Activated T-cell treated with anti-CD3 and anti-CD28 coated beads for 48 hours (primary cell): ENCODE measurements around the gene HELZ.
"Not testable (repeated sequence)": the region's sequence is repeated elsewhere in the genome, so short reads cannot be mapped to it uniquely, and the experiment has no call there.

ENCODE experiments used
- DNase-seq: peaks from one replicate; pipeline ENCODE4 v3.0.0-alpha.2; 2020; ENCODE audit warnings: low read depth

The HELZ gene

GRCh38 chr17:67050066-67050465 lies 194.9 kb downstream of the HELZ start:
- no peak for DNase-seq

- DNase-seq: no peak
These were observed 195.8 kb downstream of the HELZ start for GRCh38 chr17:67049025-67049739.

DNA sequence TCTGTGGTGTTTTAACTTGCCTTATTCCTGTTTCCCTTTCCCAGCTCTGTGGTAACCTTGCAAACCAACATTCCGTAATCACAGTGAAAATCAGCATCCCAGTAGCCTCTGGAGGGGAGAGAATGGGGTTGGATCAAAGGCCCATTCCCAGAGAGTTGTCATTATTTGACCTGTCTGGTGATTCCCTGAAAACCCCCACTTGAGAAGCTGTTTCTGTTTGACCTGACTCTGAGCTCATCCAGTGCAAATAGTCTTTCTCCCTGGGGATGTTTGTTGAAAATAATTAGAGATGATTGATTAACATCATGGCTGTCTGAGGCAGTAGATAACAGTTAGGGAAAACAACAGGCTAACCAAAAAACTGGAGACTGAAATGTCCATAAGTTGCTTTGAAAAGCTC lies 197.6 kb downstream of the HELZ start:
- no peak for DNase-seq

DNA sequence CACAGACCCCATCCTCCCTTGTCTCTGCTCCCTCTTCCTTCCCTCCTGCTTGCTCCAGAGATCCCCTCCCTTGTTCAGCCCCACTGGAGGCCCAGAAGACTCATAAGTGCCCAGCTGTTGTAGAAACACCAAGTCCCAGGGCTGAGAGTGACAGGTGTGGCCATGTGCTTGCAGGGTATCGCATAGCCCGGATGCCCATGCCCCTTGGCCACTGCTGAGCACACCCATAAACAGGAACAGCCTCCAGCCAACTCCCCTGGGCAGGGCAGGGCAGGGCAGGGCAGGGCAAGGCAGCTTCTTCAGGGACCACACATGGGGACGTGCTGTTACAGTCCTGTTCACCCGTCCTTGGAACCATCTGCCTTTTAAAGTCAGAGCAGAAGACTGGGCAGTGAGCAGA lies 198.6 kb downstream of the HELZ start:
- no peak for DNase-seq

GRCh38 chr17:67044940-67045339 lies 200.1 kb downstream of the HELZ start:
- DNase-seq: no peak

GRCh38 chr17:67044016-67044772 lies 200.8 kb downstream of the HELZ start, which contains the start of gene CACNG1:
Gene CACNG1 (plus strand): TSS chr17:67044554. CDS start chr17:67044661, 107 bp downstream.
- DNase-seq: no peak

DNA sequence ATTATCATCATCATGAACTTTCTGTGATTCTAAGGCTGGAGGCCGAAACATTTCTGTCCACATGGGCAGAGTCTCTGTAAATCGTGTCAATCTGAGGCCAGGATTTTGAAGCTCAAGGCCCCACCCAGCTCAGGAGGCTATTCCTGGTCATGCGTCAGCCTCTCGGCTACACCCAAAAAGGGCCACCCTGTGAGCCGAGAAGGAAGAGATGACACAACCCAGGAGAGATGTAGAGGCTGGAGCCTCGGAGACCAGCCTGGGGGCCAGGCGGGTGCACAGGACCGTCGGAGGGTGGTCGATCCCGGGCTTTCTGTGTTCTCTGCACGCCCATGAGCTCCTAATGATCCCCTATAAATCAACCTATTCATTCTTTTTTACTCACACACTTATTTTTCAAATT lies 201.7 kb downstream of the HELZ start:
- no peak for DNase-seq

DNA sequence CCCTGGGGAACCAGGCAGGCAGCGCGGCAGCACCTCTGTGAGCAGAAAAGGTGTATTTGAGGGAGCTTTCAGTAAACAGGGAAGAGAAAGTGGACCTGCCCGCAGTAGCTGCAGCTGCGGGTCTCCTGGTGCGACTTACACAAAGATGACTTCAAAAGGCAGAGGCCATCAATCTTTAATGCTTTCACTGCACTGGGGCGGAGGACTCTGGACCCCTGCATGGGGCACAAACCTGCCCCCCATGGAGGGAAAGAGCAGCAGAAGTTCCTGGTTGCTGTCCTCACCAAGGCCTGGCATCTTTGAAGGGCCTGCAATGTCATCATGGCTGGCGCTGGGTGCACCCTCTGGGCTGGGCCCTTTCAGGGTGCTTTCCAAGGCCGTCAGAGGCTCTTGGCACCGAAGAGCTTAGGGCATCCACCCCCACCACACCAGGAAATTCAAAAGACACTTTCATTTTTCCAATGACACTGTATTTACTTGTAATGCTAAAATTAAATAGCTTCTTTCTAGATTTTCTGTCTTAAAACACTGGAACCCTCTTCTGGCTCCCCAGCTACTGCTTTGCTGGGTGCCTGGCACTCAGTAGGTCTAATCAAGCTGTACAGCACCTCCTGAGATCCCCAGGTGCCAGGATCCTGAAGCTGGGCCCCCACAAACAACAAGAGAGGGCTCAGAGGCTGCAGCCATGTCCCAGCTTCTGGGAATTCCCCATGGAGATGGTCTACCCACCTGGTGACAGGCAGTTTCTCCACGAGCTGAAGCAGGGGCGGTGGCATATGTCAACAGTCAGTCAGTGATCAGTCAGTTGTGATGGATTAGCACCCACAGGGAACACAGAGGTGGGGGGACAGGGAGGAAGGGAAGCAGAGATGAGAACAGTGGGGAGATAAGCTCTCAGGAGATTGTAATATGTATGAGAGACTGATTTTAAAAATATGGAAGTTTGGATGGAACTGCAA lies 202.8 kb downstream of the HELZ start:
- DNase-seq: no peak

DNA sequence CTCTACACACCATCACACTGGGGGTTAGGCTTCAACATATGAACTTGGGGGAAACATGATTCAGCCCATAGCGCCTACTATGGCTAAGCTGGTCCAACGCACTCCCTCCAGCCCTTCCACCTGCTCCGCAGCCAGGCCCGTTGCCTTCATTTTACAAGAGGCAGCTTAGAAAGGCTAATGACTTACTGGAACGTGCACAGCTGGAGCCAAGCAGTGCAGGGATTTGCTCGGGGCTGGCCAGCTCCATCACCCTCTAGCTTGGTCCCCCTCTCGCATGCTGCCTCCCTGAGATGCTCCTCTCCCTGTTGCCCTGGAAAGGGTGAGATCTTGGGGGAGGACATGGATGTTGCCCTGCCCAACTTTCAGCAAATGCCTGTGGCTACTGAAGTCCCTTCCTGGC lies 203.5 kb downstream of the HELZ start:
- no peak for DNase-seq

GRCh38 chr17:67041119-67041518 lies 203.9 kb downstream of the HELZ start:
- not testable (repeated sequence) for DNase-seq

GRCh38 chr17:67040652-67041051 lies 204.3 kb downstream of the HELZ start:
- DNase-seq: no peak

DNA sequence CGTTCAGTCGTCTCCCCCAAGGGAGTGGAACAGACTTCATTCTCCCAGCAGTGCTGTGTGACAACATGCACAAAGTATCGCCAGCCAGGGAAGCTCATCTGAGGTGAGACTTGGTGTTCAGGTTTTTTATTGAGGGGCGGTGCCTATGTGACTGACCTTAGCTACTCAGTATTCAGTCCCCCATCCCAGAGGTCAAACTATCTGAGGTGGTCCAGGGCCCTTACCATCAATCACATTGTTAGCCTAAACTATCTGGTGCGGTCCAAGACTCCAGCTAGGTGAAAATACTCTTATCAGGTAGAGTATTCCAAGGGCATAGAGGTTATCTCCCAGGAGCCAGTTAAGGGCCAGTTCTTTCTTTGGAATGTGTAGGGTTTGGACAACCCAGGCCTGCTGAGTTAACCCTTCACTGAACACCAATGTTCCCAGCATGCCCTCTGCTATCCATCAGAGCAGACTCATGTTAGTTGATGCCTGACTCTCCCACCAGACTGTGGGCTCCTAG lies 206.1 kb downstream of the HELZ start:
- no peak for DNase-seq

GRCh38 chr17:67035131-67036083 lies 209.6 kb downstream of the HELZ start:
- DNase-seq: no peak

- DNase-seq: no peak
These were observed 211.4 kb downstream of the HELZ start for GRCh38 chr17:67033613-67034012.

- DNase-seq: no peak
These were observed 212.0 kb downstream of the HELZ start for GRCh38 chr17:67032985-67033384.

GRCh38 chr17:67032382-67032781 lies 212.6 kb downstream of the HELZ start:
- DNase-seq: no peak

DNA sequence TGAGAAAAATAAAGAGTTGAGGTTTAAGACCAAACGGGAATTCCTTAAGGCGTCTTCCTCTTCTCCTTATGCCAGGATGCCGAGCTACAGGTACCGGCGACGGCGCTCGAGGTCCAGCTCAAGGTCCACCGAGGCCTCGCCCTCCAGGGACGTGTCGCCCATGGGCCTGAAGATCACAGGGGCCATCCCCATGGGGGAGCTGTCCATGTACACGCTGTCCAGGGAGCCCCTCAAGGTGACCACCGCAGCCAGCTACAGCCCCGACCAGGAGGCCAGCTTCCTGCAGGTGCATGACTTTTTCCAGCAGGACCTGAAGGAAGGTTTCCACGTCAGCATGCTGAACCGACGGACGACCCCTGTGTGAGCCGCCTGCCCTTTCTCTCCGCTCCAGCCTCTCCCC lies 214.4 kb downstream of the HELZ start:
- DNase-seq: no peak

- no peak for DNase-seq
These were observed 217.9 kb downstream of the HELZ start for GRCh38 chr17:67027031-67027628.

GRCh38 chr17:67026341-67026740 lies 218.7 kb downstream of the HELZ start:
- DNase-seq: no peak

DNA sequence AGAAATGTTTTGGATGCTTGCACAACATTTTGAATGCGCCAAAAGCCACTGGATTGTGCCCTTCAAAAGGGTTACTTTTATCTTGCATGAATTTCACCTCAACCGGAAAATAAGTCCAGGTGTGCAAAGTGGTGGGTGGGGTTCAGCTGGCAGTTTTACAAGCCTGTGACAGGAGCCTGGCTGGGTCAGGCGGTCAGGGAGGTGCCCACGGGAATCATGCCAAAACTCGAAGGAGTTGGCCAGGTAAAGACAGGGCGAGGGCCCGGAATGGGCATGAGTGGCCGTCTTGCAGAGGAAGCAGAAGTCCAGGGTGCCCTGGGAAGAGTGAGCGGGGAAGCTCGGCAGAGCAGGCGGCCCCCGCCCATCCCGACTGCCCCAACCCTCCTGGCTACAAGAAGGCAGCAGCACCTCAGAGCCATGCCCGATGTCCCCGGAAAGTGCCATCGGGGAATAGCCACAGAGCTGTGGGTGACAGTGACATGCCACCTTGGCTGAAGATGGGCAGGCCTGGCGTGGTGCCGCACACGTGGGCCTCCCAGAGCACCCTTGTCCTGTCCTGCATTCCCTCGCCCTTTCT lies 219.7 kb downstream of the HELZ start:
- no peak for DNase-seq
